Epithelial cell of esophagus (primary cell): ENCODE results near the gene RTL10.

ENCODE experiments used
- DNase-seq: peaks from one replicate; pipeline ENCODE4 v3.0.0; 2010; ENCODE audit warnings: low read depth
- H3K4me3 ChIP-seq: 2 replicates; pipeline ENCODE4 v1.5.1; 2011; ENCODE audit warnings: mild to moderate bottlenecking, low read length, control low read depth
- TF ChIP-seq, protein P1 (sequence below): IDR thresholded peaks from 2 replicates; pipeline ENCODE4 v1.5.1; 2011; ENCODE audit warnings: low read depth, mild to moderate bottlenecking, low read length, control low read depth, inconsistent platforms; ENCODE audit not compliant: insufficient read depth; ENCODE audit errors: missing control alignments

RTL10 gene

DNA sequence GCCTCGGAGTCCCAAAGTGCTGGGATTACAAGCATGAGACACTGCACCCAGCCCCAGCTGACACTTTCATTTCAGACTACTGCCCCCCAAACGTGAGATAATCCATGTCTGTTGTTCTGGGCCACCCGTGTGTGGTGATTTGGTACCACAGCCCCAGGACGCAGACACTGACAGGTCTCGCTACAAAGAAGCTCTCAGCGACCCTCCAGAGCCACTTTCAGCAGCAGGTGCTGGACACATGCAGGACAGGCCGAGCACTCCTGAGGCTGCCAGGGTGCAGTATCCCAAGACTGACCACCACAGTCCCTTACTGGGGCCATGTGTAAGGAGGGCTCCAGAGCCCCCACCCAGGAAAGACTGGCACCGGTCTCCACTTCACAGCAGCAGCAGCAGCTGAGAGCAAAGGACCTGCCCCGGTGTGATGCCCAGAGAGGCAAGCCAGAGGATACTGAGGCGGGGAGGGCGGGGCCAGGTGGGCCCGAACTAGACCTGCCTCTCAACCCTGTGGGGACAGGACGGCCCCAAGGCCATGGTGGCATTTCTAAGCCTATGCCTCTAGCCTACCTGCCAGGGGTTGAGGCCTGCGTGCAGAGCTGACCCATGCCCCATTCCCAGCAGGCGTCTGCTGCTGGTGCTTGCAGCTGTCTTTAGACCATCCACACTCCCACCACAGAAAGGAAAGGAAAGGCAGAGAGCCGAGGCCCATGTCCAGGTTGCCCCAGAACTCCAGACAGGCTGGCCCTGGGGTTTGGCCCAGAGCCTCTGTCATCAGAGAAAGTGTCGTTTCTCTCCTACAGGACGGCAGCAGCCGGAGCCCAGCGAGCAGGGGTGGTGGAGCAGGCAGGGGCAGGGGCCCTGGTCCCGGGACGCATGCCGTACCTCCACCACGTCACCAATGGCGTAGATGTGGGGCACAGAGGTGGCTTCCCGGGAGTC lies 28.0 kb upstream of the RTL10 start:
- no peak for DNase-seq
- H3K4me3 ChIP-seq: no peak overlapping the region
- TF ChIP-seq, protein P1, sequence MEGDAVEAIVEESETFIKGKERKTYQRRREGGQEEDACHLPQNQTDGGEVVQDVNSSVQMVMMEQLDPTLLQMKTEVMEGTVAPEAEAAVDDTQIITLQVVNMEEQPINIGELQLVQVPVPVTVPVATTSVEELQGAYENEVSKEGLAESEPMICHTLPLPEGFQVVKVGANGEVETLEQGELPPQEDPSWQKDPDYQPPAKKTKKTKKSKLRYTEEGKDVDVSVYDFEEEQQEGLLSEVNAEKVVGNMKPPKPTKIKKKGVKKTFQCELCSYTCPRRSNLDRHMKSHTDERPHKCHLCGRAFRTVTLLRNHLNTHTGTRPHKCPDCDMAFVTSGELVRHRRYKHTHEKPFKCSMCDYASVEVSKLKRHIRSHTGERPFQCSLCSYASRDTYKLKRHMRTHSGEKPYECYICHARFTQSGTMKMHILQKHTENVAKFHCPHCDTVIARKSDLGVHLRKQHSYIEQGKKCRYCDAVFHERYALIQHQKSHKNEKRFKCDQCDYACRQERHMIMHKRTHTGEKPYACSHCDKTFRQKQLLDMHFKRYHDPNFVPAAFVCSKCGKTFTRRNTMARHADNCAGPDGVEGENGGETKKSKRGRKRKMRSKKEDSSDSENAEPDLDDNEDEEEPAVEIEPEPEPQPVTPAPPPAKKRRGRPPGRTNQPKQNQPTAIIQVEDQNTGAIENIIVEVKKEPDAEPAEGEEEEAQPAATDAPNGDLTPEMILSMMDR: no peak

DNA sequence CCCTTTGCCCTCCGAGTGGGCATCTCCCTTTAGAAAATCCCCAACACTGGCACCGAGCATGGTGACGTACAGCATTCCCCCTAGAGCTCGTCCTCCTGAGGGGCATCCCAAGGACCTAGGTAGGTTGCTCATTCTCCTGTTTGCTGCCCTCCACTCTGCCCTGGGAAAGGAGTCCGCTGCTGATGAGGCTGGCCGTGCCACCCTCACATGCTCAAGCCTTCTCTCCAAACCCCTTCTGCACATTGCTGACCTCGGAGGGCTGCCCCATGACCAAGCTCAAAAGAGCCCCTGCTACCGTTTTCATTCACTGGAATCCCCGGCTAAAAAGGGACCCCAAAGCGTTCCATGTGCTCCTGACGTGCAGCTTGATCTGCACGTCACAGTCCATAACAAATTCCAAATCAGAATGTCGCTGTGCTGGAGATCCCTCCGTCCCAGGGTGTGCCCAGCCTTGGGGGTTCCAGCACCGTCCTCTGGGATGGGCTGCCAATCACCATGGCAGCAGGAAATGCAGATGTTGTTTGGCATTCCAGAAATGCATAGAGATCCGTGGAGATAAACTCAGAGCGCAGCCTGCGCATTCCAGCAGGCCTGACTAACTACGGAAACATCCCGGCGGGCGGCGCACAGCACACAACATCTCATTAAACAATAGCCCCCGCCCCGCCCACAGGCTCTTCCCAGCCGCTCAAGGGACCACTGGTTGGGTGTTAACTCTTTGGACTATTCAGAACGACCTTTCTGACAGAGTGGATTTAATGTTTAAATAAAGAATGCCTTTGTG lies 26.3 kb upstream of the RTL10 start:
- DNase-seq: peak; percentile 88
- no peak overlapping the region for H3K4me3 ChIP-seq

DNA sequence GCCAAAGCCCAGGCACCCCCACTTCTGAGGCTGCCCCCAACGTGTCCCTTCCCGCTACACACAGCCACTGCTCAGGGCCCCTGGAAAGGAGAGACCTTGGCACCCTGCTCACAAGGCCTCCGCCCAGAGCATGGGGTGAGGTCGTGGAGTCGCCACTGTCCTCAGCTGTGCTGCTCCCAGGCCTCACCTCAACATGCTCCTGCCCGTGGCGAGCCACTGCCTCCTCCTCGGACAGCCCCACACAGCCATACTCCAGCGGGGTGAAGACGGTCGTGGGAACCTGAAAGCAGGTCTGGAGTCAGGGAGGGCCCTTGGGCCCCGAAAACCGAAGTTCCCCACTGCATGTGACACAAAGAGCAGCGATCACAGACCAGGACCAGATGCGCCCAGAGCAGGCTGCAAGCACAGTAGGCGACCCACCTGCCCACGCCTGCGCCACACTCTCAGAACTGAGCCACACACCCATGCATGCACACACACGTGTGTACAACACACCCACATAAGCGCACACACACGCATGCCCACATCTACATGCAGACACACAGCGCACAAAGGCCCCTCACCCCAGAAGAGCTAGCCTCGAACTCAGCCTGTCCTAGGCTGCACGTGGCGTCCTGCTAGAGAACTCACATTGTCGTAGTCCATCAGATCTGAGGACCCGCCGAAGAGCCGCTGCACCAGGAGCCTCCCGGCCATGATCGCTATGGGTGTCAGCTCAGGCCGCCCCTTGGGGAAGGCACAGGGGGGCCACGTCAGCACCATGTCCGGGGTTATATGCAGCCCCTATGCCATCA lies 25.5 kb upstream of the RTL10 start:
- no peak for DNase-seq
- no peak overlapping the region for H3K4me3 ChIP-seq
- TF ChIP-seq, protein P1: no peak

More for the DNA sequence above, 26.3 kb upstream of the RTL10 start:
- TF ChIP-seq, protein P1: no peak

DNA sequence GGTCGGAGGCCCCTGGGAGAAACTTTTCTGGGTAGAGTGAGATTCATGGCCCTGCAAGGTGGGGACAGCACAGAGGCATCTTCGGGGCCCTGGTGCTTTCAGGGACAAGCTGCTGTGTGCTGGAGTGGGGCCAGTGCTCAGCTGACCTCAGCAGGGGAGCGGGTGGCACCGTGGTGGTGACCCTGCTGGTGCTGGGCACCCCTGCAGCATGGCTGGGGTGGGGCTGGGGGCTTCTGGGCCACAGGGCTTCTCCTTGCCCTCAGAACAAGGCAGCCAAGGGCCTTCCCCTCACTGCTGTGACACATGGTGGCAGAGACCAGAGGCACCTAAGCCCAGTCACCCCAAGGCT lies 24.9 kb upstream of the RTL10 start:
- TF ChIP-seq, protein P1: no peak
- H3K4me3 ChIP-seq: no peak overlapping the region
- DNase-seq: no peak

DNA sequence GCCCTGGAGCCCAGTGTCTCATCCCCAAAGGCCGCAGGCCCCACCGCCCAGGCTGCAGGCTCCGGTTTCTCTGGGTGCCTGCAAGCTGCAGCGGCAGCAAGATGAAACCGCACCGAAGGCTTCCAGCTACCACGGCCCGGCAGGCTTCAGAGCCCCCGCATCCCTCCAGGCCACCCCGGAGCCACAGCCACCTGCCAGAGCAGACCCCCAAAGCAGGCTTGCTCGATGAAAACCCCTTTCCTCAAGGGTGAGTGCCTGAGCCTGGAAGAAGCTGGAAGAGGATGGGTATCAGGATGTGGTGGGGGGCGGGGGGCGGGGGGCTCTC lies 24.5 kb upstream of the RTL10 start:
- no peak overlapping the region for H3K4me3 ChIP-seq
- TF ChIP-seq, protein P1: no peak
- DNase-seq: no peak

DNA sequence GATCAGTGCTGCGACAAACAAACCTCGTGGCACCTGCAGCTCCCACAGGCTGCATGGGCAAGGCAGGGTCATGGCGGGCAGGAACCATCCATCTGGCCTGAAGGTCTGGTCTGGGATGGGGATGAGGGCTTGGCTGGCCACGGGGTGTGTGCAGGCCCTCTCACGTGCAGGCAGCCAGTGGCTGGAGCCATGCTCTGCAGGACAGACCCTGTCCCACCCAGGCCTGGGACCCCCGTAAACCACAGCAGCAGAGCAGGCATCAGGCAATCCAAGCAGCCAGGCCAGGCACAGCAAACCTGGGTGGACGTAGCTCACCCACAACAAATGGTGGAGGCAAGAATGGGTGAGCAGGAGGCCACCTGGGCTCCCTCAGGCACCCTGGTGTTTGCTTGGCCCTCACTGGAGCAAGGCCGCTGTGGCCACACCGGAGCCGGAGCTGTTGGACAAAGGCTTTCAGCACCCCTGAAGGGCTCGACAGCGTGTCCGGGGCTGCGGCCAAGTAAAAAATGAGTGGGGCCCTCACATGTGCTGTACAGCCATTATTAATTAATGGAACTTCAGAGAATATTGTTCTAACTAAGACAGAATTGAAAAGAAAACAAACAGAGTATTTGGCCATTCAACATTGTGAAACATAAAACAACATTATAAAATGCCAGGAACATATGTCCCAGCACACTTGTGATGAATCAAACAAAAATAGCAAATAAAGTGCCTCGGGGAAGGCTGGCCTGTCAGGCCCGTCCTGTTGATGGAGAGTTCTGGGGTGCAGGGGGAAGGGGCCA lies 24.0 kb upstream of the RTL10 start:
- no peak for DNase-seq
- H3K4me3 ChIP-seq: no peak overlapping the region
- TF ChIP-seq, protein P1: no peak
